Measurements from ENCODE around the gene CENPX. TPM values are rescaled to one million over a fixed set of nuclear protein-coding genes. Genes with fewer than 3 reads are reported as not detected.

CENPX gene
- total and polyA plus RNA-seq, 2 of the 13 experiments (the other 11 are each of a cell fraction or from before 2014, with no cell fraction given) = 92.7 to 170 TPM

DNA sequence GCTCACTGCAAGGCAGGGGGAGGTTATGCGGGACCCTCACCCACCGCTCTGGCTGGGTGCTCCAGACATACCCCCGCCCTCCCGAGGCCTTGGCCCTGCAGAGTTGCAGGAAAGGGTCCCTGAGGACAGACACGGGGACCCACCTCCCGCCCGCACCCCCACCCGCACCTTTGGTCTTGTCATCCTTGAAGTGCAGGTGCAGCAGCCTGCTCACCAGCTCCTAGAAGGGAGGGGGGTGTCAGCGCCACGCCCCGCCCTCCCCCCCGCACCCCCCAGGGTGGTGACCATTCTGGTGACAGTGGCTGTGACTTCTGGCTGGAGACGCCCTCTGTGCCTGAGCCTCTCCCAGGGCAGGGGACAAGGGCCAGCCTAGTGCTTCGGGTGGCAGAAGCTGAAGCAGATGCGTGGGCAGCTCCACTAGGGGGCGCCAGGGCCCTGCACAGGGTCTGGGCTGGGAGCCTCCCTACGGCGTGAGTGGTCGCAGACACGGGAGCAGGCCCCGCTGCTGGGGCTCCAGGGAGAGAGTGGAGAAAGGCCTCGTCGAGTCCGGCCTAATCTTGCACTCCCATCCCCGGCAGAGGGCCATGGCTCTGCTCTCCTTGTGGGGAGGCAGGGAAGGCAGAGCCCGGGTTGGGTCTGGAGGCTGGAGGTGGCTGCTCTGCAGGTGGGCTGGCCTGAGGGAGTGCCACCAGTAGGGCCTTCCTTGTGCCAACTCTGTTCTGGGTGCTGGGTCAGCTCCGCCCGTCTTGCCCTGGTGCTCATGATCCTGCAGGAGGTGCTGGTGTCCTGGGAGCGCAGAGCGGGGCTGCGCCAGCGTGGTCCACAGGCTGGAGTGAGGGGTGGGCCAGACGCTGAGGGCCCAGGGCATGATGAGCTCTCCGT, 2.7 kb downstream of the CENPX start (continued):
- TF ChIP-seq ZNF564 (CRISPR knock-in tag; IDR thresholded peaks at IDR 0.05) (no peak), ZNF883 (CRISPR knock-in tag; IDR thresholded peaks at IDR 0.05; ENCODE audit: not compliant biosample characterization) (no peak), MBD4 (IDR thresholded peaks at IDR 0.05; ENCODE audit: borderline replicate concordance, low read length) (no peak), ZNF333 (CRISPR knock-in tag; IDR thresholded peaks at IDR 0.05; ENCODE audit: borderline replicate concordance) (no peak; the same call in 1 of the 2 replicates), ZNF670 (CRISPR knock-in tag; IDR thresholded peaks at IDR 0.05; ENCODE audit: borderline replicate concordance) (no peak), ZNF292 (CRISPR knock-in tag; IDR thresholded peaks at IDR 0.05; ENCODE audit: borderline replicate concordance, low read depth) (no peak), ZNF83 (CRISPR knock-in tag; IDR thresholded peaks at IDR 0.05; ENCODE audit: borderline replicate concordance) (peak; percentile 19; the same call in 1 of the 2 replicates), HNRNPL (IDR thresholded peaks at IDR 0.05; ENCODE audit: low read depth, low read length) (peak; percentile 100), ZNF766 (CRISPR knock-in tag; IDR thresholded peaks at IDR 0.05; ENCODE audit: borderline replicate concordance) (no peak), HDAC2 (CRISPR knock-in tag; IDR thresholded peaks at IDR 0.05) (peak; percentile 47; the same call in 1 of the 2 replicates), ZNF10 (CRISPR knock-in tag; IDR thresholded peaks at IDR 0.05; ENCODE audit: borderline replicate concordance, low read depth) (no peak), FOXO1 (CRISPR knock-in tag; IDR thresholded peaks at IDR 0.05) (no peak), FOXK2 (IDR thresholded peaks at IDR 0.05) (no peak), ZNF839 (CRISPR knock-in tag; IDR thresholded peaks at IDR 0.05; ENCODE audit: borderline replicate concordance) (no peak), ASH2L (IDR thresholded peaks at IDR 0.05; ENCODE audit: insufficient read length, low read depth, low read length) (peak; percentile 22), NFKBIZ (CRISPR knock-in tag; IDR thresholded peaks at IDR 0.05) (no peak), XBP1 (CRISPR knock-in tag; IDR thresholded peaks at IDR 0.05) (no peak), MEIS1 (CRISPR knock-in tag; IDR thresholded peaks at IDR 0.05; ENCODE audit: borderline replicate concordance) (no peak)
- TF ChIP-seq, protein P1, sequence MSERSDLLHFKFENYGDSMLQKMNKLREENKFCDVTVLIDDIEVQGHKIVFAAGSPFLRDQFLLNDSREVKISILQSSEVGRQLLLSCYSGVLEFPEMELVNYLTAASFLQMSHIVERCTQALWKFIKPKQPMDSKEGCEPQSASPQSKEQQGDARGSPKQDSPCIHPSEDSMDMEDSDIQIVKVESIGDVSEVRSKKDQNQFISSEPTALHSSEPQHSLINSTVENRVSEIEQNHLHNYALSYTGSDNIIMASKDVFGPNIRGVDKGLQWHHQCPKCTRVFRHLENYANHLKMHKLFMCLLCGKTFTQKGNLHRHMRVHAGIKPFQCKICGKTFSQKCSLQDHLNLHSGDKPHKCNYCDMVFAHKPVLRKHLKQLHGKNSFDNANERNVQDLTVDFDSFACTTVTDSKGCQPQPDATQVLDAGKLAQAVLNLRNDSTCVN (CRISPR knock-in tag; IDR thresholded peaks at IDR 0.05; ENCODE audit: borderline replicate concordance) = no peak; the same call in 1 of the 2 replicates
- TF ChIP-seq, protein P2, sequence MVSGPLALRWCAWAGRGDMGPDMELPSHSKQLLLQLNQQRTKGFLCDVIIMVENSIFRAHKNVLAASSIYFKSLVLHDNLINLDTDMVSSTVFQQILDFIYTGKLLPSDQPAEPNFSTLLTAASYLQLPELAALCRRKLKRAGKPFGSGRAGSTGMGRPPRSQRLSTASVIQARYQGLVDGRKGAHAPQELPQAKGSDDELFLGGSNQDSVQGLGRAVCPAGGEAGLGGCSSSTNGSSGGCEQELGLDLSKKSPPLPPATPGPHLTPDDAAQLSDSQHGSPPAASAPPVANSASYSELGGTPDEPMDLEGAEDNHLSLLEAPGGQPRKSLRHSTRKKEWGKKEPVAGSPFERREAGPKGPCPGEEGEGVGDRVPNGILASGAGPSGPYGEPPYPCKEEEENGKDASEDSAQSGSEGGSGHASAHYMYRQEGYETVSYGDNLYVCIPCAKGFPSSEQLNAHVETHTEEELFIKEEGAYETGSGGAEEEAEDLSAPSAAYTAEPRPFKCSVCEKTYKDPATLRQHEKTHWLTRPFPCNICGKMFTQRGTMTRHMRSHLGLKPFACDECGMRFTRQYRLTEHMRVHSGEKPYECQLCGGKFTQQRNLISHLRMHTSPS (CRISPR knock-in tag; IDR thresholded peaks at IDR 0.05; ENCODE audit: low read depth) = peak; percentile 90
- TF ChIP-seq, protein P3, sequence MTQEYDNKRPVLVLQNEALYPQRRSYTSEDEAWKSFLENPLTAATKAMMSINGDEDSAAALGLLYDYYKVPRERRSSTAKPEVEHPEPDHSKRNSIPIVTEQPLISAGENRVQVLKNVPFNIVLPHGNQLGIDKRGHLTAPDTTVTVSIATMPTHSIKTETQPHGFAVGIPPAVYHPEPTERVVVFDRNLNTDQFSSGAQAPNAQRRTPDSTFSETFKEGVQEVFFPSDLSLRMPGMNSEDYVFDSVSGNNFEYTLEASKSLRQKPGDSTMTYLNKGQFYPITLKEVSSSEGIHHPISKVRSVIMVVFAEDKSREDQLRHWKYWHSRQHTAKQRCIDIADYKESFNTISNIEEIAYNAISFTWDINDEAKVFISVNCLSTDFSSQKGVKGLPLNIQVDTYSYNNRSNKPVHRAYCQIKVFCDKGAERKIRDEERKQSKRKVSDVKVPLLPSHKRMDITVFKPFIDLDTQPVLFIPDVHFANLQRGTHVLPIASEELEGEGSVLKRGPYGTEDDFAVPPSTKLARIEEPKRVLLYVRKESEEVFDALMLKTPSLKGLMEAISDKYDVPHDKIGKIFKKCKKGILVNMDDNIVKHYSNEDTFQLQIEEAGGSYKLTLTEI (CRISPR knock-in tag; conservative IDR thresholded peaks at IDR 0.05) = no peak
- TF ChIP-seq, protein P4, sequence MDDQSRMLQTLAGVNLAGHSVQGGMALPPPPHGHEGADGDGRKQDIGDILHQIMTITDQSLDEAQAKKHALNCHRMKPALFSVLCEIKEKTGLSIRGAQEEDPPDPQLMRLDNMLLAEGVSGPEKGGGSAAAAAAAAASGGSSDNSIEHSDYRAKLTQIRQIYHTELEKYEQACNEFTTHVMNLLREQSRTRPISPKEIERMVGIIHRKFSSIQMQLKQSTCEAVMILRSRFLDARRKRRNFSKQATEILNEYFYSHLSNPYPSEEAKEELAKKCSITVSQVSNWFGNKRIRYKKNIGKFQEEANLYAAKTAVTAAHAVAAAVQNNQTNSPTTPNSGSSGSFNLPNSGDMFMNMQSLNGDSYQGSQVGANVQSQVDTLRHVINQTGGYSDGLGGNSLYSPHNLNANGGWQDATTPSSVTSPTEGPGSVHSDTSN (CRISPR knock-in tag; IDR thresholded peaks at IDR 0.05; ENCODE audit: borderline replicate concordance) = no peak
- TF ChIP-seq, protein P5, sequence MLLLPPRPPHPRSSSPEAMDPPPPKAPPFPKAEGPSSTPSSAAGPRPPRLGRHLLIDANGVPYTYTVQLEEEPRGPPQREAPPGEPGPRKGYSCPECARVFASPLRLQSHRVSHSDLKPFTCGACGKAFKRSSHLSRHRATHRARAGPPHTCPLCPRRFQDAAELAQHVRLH (CRISPR knock-in tag; IDR thresholded peaks at IDR 0.05; ENCODE audit: borderline replicate concordance, low read depth) = no peak

All from HepG2 (cell line).